ENCODE results near the gene RNF19B.

DNA sequence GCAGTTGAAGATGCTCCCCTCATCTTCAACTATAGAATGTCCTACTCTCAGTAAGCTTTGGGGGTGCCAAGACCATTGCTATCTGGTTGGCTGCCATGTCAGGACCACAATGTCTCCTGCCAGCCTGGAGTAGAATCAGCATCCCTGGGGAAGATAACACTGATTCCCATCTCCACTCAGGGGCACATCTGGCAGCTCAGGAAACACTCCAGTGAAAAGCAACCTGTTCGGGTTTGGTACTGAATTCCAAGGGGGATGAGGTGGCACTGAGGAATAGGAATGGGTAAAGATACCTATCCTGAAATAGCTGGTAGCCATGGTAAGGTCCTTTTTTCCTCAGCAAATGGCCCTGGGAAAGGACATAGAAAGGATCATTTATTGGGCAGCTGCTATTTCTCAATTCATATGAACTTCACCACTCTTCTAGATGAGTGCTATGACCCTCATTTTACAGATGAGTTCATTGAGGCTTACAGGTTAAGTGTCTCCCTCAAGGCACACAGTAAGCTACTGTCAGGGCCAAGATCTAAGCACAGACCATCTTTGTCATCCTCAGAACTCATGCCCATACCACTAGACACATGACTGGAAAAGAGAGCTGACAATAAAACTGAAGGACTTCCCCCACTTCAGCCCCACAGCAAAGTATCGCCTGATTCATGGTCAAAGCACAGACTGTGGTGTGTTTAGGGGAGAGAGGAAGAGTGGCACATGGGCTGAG lies 40.7 kb upstream of the RNF19B start:
- TF ChIP-seq, protein P1, sequence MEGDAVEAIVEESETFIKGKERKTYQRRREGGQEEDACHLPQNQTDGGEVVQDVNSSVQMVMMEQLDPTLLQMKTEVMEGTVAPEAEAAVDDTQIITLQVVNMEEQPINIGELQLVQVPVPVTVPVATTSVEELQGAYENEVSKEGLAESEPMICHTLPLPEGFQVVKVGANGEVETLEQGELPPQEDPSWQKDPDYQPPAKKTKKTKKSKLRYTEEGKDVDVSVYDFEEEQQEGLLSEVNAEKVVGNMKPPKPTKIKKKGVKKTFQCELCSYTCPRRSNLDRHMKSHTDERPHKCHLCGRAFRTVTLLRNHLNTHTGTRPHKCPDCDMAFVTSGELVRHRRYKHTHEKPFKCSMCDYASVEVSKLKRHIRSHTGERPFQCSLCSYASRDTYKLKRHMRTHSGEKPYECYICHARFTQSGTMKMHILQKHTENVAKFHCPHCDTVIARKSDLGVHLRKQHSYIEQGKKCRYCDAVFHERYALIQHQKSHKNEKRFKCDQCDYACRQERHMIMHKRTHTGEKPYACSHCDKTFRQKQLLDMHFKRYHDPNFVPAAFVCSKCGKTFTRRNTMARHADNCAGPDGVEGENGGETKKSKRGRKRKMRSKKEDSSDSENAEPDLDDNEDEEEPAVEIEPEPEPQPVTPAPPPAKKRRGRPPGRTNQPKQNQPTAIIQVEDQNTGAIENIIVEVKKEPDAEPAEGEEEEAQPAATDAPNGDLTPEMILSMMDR (IDR thresholded peaks at IDR 0.05; ENCODE audit: low read length) = no peak
- no peak for TF ChIP-seq EZH2 (optimal IDR thresholded peaks at IDR 0.05; ENCODE audit: low read depth, low read length)
- no peak for TF ChIP-seq EZH2phosphoT487 (IDR thresholded peaks at IDR 0.05; ENCODE audit: low read length)

All from MM.1S (cell line).